ENCODE results near the gene LARP7.

- no peak for TF ChIP-seq POLR2AphosphoS5 (IDR thresholded peaks at IDR 0.05; ENCODE audit: low read depth, low read length)
- no peak for TF ChIP-seq POLR2A (IDR thresholded peaks at IDR 0.05; ENCODE audit: low read depth, low read length)
These were observed 40.7 kb downstream of the LARP7 start for GRCh38 chr4:112677519-112678091.
